Measurements from ENCODE around the gene IGF1R. TPM values are rescaled to one million over a fixed set of nuclear protein-coding genes. Genes with fewer than 3 reads are reported as not detected.
A peak's percentile ranks its signal among the peaks of the same experiment; 100 is the strongest.

IGF1R gene
- total and polyA plus RNA-seq, 2 experiments from 2014 or later, result 9.5 to 92.4 TPM

- Histone ChIP-seq H3K9me3 (ENCODE audit: low read depth) (no peaks in the 10 kb centered on the region), H3K36me3 (no peaks in the 10 kb centered on the region), H3K4me1 (ENCODE audit: low read depth) (no peaks in the 10 kb centered on the region), H3K27ac (no peak overlapping the region), H3K27me3 (no peaks in the 10 kb centered on the region), H3K4me3 (no peak overlapping the region)
- TF ChIP-seq CTCF (IDR thresholded peaks at IDR 0.05; ENCODE audit: low read depth, low read length), result no peak
- no peak for DNase-seq (ENCODE audit: low read depth in 1 of 2, low spot score in 1 of 2)
Observed at GRCh38 chr15:98977441-98977840, 329.1 kb downstream of the IGF1R start.

- Histone ChIP-seq H3K27me3 (no peaks in the 10 kb centered on the region), H3K4me3 (no peak overlapping the region), H3K4me1 (ENCODE audit: low read depth) (no peaks in the 10 kb centered on the region), H3K9me3 (ENCODE audit: low read depth) (no peaks in the 10 kb centered on the region), H3K36me3 (no peaks in the 10 kb centered on the region), H3K27ac (no peak overlapping the region)
- no peak for DNase-seq (ENCODE audit: low read depth in 1 of 2, low spot score in 1 of 2)
- no peak for TF ChIP-seq CTCF (IDR thresholded peaks at IDR 0.05; ENCODE audit: low read depth, low read length)
Observed at GRCh38 chr15:98978153-98978552, 329.8 kb downstream of the IGF1R start.

GRCh38 chr15:98980899-98981228 is 332.5 kb downstream of the IGF1R start:
- no peak for TF ChIP-seq CTCF (IDR thresholded peaks at IDR 0.05; ENCODE audit: low read depth, low read length)
- no peaks in the 10 kb centered on the region for H3K9me3 ChIP-seq (ENCODE audit: low read depth)
- H3K4me1 ChIP-seq (ENCODE audit: low read depth), result no peaks in the 10 kb centered on the region
- no peak overlapping the region for H3K4me3 ChIP-seq
- no peak for DNase-seq (ENCODE audit: low read depth in 1 of 2, low spot score in 1 of 2)
- no peaks in the 10 kb centered on the region for H3K27me3 ChIP-seq
- no peak overlapping the region for H3K27ac ChIP-seq
- no peaks in the 10 kb centered on the region for H3K36me3 ChIP-seq

GRCh38 chr15:98981851-98982722 is 333.7 kb downstream of the IGF1R start:
- Histone ChIP-seq H3K9me3 (ENCODE audit: low read depth) (no peaks in the 10 kb centered on the region), H3K27me3 (no peaks in the 10 kb centered on the region), H3K27ac (no peak overlapping the region), H3K36me3 (no peaks in the 10 kb centered on the region), H3K4me1 (ENCODE audit: low read depth) (no peaks in the 10 kb centered on the region), H3K4me3 (no peak overlapping the region)
- no peak for DNase-seq (ENCODE audit: low read depth in 1 of 2, low spot score in 1 of 2)
- TF ChIP-seq CTCF (IDR thresholded peaks at IDR 0.05; ENCODE audit: low read depth, low read length), result no peak

- H3K9me3 ChIP-seq (ENCODE audit: low read depth), result no peaks in the 10 kb centered on the region
- H3K27me3 ChIP-seq, result no peaks in the 10 kb centered on the region
- H3K36me3 ChIP-seq, result no peaks in the 10 kb centered on the region
- H3K4me3 ChIP-seq, result no peak overlapping the region
- DNase-seq (ENCODE audit: low read depth in 1 of 2, low spot score in 1 of 2), result peak in 1 of 2 donors; percentile 58
- H3K27ac ChIP-seq, result no peak overlapping the region
- H3K4me1 ChIP-seq (ENCODE audit: low read depth), result no peaks in the 10 kb centered on the region
- no peak for TF ChIP-seq CTCF (IDR thresholded peaks at IDR 0.05; ENCODE audit: low read depth, low read length)
Observed at GRCh38 chr15:98983334-98983733, 335.0 kb downstream of the IGF1R start.
